NCI-H526 treated with DMSO at 0.1 percent for 48 hours (cell line): ENCODE measurements around the gene LYRM4.

ENCODE experiments used
- DNase-seq: peaks from one replicate; lab custom pipeline; 2025; lab: John Stamatoyannopoulos, UW

LYRM4 gene

GRCh38 chr6:5120011-5120410 lies 140.7 kb downstream of the LYRM4 start:
- no peak for DNase-seq

DNA sequence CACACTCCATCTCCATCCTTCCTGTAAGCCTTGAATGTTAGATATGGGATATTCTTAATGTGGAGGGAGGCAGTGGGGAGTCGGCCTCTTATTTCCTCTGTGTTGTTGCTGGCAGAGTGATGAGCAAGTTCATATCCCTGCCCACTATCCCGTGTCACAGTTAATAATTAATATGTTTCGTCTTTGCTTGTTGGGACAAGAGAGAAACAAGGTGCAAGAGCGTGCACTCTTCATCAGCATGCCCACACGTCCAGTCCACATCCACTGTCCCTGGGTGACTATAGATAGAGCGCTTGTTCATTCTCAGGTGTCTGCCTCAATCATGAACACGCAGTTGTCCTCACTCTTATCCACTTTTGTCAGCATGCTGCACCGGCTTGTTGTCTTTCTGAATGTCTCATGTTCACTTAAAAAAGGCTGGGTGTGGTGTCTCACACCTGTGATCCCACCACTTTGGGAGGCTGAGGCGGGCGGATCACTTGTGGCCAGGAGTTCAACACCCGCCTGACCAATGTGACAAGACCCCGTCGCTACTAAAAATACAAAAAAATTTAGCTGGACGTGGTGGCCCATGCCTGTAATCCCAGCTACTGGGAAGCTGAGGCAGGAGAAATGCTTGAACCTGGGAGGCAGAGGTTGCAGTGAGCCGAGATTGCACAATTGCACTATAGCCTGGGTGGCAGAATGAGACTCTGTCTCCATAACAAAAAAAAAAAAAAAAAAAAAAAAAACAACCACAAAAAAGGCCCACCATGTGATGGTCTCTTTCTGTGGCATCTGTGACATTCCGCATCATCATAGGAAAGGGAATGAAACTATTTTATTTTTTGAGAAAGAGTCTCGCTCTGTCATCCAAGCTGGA lies 141.4 kb downstream of the LYRM4 start:
- DNase-seq, result no peak

GRCh38 chr6:5116243-5116991 lies 144.3 kb downstream of the LYRM4 start:
- no peak for DNase-seq

DNA sequence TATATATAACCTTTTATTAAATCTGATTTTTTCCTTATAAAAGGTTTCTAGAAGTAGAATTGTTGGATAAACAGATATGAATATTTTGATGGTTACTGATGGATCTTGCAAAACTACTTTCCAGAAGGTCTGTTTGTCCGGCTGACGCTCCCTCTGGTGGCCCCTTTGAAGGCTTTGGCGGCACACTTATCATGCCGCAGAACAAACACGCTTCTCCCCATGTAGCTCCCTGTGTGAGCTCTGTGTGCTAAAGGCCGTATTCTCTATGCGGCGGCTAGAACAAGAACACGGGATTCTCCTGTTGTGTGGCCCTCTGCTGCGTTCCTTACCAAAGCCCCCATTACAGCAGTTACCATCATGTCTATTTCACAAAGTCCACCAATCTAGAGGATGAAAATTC lies 145.6 kb downstream of the LYRM4 start:
- no peak for DNase-seq

DNA sequence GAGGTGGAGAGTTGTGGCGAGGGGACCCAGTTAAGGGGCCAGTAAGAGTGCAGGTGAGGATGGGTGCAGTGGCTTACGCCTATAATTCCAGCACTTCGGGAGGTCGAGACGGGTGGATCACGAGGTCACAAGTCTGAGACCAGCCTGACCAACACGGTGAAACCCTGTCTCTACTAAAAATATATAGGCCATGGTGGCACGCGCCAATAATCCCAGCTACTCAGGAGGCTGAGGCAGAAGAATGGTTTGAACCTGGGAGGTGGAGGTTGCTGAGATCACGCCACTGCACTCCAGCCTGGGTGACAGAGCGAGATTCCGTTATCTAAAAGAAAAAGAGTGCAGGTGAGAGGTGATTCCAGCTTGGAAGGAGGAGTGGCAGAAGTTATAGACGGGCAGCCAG lies 147.7 kb downstream of the LYRM4 start:
- DNase-seq, result no peak

DNA sequence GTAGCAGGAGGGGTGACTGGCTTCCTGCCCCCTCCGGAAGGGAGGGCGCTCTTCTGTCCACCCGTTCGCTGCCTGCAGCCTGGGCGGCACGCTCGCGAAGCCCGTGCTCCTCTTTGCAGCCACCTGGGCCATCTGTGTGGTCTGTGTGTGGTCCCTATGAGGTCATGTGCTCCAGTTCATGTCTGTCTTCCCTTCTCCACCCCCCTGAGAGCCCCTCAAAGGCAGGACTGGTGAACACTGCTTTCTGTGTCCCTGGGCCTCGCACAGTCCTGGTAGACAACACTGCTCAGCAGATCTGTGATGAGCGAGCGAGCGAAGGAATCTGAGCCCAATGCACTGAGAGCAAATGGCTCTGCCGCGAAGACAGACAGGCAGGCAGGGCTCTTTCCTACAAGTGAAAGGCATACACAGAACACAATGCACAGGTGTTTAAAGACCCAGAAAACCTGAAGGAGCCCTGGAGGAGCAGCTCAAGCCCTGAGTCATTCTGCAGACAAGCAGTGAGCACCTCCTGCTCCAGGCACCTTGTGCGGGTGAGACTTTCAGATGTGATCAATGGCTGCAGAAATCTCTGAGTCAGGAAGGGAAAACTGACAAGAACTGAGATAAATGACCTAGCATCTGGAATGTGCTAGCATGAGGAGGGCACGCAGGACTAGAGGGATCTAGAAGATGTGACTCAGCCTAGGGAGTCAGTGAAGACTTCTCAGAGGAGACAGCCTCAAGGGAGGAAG lies 148.5 kb downstream of the LYRM4 start:
- no peak for DNase-seq

- no peak for DNase-seq
Observed at GRCh38 chr6:5111626-5112025, 149.1 kb downstream of the LYRM4 start.

DNA sequence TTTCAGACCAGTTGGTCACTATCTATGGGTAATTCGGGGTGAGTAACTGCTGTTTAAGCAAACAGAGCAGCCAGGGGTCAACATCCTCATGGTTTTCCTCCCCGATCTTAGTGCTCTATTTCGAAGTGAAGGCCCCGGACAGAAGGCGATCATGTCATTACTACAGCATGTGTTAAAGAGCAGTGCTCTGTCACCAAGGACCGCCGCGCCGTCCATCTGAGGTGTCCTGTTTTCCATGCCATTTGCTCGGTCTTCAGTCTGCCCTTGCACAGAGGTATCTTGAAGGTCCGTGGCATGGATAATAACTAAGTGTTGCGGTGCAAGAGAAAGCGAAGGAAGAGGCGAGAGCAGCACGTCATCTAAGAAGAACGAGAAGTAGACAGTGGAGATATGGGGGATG lies 150.5 kb downstream of the LYRM4 start:
- DNase-seq, result no peak

- no peak for DNase-seq
Observed at GRCh38 chr6:5109436-5109835, 151.3 kb downstream of the LYRM4 start.

DNA sequence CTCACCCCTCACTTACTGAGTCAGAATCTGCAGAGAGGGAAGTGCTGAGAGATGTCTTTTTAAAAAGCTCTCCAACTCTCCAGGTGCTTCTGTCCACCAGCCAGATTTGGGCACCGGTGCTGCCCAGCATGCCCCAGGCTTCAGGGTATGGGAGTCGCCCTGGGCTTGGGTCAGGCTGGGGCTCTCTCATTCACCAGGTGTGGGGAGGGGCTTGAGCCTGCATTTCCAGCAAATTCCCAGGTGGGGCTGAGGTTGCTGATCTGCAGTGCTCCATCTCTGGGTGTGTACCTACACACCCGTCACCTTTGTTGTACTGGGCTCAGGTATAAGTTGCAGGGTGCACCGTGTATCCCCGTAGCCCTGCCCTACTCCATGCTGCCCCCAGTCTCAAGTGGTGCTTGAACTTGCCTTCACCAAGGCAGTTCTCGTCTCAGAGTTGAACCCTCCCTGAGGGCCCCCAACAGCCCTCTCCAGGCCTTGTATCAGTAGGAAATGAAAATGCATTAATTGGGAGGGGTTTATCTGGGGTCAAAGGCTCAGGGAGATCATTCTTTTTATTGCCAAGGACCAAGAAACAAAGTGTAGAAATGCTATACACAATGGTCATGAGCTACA lies 152.1 kb downstream of the LYRM4 start:
- DNase-seq, result no peak

- DNase-seq, result no peak
Observed at GRCh38 chr6:5108068-5108467, 152.7 kb downstream of the LYRM4 start.

DNA sequence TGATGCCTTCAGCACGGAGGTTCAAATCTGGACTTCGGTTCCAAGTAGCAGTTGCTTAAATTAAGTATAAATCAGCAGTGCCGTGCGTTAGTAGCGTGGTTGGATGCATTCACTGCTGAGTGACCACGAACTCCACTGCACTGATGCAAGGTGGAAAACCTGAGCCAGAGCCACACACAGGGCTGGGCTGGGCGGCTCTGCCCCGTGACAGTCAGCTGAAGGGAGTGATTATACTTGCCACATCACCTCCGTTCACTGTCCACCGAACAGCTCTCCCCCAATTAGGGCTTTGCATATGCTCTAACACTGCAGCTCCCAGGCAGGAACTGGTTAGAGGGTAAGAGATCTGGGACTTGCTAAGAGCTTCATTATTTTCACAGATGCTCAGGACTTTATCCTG lies 153.4 kb downstream of the LYRM4 start:
- DNase-seq, result no peak

DNA sequence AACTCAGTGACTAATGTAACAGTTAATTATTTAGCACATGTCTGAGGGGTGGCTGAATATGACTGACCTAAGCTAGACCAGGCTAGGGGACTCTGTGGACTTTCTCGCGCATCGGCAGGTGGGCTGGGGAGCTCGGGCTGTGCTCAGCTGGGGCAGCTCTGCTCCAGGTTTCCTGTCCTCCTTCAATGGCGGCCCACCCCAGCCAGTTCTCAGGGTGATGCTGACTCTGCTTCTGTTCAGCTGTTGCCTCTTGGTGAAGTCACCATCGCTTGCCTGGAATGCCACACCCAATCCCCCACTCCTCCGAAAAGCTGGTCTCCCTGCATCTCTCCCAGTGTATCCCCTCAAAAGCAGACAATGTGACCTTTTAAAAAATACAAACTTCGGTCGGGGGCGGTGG lies 155.6 kb downstream of the LYRM4 start:
- DNase-seq, result no peak

DNA sequence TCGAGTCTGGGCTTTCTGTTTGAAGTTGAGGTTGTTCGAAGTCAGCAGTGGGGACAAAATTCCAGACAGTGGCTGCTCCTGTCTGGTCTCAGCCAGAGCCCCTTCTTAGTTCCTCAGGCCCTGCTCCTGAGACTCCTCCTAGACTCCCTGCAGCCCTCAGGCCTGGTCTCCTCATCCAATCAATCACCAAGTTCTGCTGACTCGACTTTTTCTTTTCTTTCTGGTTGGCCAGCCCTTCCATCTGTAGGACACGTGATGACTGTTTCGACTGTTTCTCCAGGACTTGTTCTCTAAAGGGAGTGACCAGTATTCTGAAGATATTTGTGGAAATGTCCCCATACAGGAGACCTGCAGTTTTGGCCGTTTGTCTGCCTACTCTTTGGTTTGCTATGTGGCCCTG lies 156.1 kb downstream of the LYRM4 start:
- no peak for DNase-seq

GRCh38 chr6:5103250-5103649 lies 157.5 kb downstream of the LYRM4 start:
- DNase-seq, result no peak

DNA sequence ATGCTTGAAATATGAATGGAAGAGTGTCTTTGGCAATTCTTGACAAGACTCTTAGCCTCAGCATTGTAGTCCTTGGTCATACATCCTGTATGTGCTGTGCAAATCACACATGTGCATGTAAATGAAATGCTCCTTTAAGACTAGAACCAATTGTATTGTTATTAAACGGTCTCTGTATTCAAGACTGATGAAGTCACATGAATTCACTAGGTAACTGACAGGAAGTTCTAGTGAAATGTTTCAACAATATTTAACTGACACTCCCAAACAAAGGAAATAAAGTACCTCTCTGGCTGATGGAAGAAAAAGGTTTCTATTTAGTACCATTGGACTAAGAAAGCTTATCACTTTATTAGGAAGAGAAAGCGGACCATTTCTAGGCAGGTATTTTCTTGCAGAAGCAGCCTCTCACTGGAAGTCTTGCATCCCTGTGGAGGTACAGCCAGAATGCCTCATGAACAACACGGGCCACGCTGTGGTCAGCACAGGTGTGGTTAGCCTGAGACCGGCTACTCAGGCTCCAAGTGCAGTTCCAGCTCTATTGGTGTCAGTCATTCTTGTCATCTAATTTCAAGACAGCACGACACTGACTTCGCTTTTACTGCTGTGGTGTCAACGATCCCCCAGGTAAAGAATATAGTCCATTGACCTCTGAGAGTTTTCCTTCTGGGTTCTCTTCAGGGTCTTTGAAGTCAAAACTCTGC lies 158.3 kb downstream of the LYRM4 start:
- no peak for DNase-seq

GRCh38 chr6:5100806-5101205 lies 159.9 kb downstream of the LYRM4 start:
- DNase-seq, result no peak

DNA sequence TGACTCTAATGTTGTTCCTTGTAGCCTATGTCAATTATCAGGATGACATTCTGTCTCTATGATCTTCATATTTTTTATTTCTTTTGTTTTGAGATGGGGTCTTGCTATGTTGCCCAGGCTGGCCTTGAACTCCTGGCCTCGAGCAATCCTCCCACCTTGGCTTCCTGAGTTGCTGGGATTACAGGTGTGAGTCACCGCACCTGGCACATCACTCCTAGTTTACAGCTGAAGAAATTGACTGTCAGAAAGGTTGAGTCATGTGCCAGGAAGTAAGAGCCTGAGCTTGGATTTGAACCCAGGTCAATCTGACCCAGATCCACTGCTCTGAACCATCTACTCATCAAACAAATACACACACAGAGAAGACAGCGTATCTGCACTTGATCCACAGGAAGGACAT lies 161.2 kb downstream of the LYRM4 start:
- DNase-seq, result no peak

- DNase-seq, result no peak
Observed at GRCh38 chr6:5098501-5099270, 162.1 kb downstream of the LYRM4 start.

GRCh38 chr6:5096482-5096881 lies 164.3 kb downstream of the LYRM4 start:
- DNase-seq, result no peak

- no peak for DNase-seq
Observed at GRCh38 chr6:5095236-5095635, 165.5 kb downstream of the LYRM4 start.
